Ishikawa (cell line): Measurements from ENCODE around the gene LIME1.

Source experiments
- CEBPB ChIP-seq: IDR thresholded peaks from 2 replicates; pipeline ENCODE4 v1.6.1; 2012
- CREB1 ChIP-seq: IDR thresholded peaks from 2 replicates; pipeline ENCODE4 v1.6.1; 2012; ENCODE audit warnings: low read depth
- EGR1 ChIP-seq: IDR thresholded peaks from 2 replicates; pipeline ENCODE4 v1.6.1; 2012
- EP300 ChIP-seq: IDR thresholded peaks from 2 replicates; pipeline ENCODE4 v1.6.1; 2012; ENCODE audit warnings: borderline replicate concordance
- FOXM1 ChIP-seq: IDR thresholded peaks from 2 replicates; pipeline ENCODE4 v1.6.1; 2012; ENCODE audit warnings: low read depth, borderline replicate concordance
- NFIC ChIP-seq: IDR thresholded peaks from 2 replicates; pipeline ENCODE4 v1.6.1; 2012
- RAD21 ChIP-seq: IDR thresholded peaks from 2 replicates; pipeline ENCODE4 v1.6.1; 2012; ENCODE audit warnings: low read depth
- TAF1 ChIP-seq: IDR thresholded peaks from 2 replicates; pipeline ENCODE4 v1.6.1; 2012; ENCODE audit warnings: low read depth, mild to moderate bottlenecking
- TCF12 ChIP-seq: IDR thresholded peaks from 2 replicates; pipeline ENCODE4 v1.6.1; 2012; ENCODE audit warnings: low read depth
- TEAD4 ChIP-seq: IDR thresholded peaks from 2 replicates; pipeline ENCODE4 v1.6.1; 2012
- YY1 ChIP-seq: IDR thresholded peaks from 2 replicates; pipeline ENCODE4 v1.6.1; 2012; ENCODE audit warnings: low read depth
- ZBTB7A ChIP-seq: IDR thresholded peaks from 2 replicates; pipeline ENCODE4 v1.6.1; 2012; ENCODE audit warnings: low read depth
- TF ChIP-seq, protein P1 (sequence below): IDR thresholded peaks from 2 replicates; pipeline ENCODE4 v1.6.1; 2012
- TF ChIP-seq, protein P2 (sequence below): IDR thresholded peaks from 2 replicates; pipeline ENCODE4 v1.6.1; 2012
- TF ChIP-seq, protein P3 (sequence below): IDR thresholded peaks from 2 replicates; pipeline ENCODE4 v1.6.1; 2012; ENCODE audit warnings: low read depth, mild to moderate bottlenecking

Gene LIME1

DNA sequence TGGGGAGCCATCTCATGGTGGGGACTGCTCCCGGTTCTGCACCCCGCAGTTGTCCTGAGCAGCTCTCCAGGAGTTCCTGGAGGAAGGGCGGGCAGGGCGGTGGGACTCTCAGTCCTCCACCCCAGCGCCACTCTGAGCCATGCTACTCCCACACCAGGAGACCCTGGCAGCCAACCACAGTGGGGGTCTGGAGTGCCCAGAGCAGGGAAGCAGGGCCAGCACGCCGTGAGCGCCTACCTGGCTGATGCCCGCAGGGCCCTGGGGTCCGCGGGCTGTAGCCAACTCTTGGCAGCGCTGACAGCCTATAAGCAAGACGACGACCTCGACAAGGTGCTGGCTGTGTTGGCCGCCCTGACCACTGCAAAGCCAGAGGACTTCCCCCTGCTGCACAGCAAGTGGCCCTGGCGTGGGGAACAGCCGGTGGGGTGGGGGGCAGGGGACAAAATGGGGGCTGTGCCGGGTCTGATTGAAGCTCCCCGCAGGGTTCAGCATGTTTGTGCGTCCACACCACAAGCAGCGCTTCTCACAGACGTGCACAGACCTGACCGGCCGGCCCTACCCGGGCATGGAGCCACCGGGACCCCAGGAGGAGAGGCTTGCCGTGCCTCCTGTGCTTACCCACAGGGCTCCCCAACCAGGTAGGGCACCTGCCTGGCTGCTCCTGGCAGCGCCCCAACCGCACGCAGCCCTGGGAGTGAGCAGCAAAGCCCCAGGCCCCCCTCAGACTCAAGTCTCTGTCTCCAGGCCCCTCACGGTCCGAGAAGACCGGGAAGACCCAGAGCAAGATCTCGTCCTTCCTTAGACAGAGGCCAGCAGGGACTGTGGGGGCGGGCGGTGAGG lies 41.7 kb upstream of the LIME1 start:
- no peak for TF ChIP-seq YY1
- TF ChIP-seq, protein P1, sequence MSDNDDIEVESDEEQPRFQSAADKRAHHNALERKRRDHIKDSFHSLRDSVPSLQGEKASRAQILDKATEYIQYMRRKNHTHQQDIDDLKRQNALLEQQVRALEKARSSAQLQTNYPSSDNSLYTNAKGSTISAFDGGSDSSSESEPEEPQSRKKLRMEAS: no peak
- TF ChIP-seq EGR1: no peak
- no peak for TF ChIP-seq RAD21
- no peak for TF ChIP-seq FOXM1
- no peak for TF ChIP-seq CEBPB
- TF ChIP-seq TCF12: no peak
- TF ChIP-seq, protein P2, sequence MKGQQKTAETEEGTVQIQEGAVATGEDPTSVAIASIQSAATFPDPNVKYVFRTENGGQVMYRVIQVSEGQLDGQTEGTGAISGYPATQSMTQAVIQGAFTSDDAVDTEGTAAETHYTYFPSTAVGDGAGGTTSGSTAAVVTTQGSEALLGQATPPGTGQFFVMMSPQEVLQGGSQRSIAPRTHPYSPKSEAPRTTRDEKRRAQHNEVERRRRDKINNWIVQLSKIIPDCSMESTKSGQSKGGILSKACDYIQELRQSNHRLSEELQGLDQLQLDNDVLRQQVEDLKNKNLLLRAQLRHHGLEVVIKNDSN: no peak
- TF ChIP-seq, protein P3, sequence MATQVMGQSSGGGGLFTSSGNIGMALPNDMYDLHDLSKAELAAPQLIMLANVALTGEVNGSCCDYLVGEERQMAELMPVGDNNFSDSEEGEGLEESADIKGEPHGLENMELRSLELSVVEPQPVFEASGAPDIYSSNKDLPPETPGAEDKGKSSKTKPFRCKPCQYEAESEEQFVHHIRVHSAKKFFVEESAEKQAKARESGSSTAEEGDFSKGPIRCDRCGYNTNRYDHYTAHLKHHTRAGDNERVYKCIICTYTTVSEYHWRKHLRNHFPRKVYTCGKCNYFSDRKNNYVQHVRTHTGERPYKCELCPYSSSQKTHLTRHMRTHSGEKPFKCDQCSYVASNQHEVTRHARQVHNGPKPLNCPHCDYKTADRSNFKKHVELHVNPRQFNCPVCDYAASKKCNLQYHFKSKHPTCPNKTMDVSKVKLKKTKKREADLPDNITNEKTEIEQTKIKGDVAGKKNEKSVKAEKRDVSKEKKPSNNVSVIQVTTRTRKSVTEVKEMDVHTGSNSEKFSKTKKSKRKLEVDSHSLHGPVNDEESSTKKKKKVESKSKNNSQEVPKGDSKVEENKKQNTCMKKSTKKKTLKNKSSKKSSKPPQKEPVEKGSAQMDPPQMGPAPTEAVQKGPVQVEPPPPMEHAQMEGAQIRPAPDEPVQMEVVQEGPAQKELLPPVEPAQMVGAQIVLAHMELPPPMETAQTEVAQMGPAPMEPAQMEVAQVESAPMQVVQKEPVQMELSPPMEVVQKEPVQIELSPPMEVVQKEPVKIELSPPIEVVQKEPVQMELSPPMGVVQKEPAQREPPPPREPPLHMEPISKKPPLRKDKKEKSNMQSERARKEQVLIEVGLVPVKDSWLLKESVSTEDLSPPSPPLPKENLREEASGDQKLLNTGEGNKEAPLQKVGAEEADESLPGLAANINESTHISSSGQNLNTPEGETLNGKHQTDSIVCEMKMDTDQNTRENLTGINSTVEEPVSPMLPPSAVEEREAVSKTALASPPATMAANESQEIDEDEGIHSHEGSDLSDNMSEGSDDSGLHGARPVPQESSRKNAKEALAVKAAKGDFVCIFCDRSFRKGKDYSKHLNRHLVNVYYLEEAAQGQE: no peak
- no peak for TF ChIP-seq EP300
- TF ChIP-seq CREB1: no peak
- TF ChIP-seq TAF1: no peak

DNA sequence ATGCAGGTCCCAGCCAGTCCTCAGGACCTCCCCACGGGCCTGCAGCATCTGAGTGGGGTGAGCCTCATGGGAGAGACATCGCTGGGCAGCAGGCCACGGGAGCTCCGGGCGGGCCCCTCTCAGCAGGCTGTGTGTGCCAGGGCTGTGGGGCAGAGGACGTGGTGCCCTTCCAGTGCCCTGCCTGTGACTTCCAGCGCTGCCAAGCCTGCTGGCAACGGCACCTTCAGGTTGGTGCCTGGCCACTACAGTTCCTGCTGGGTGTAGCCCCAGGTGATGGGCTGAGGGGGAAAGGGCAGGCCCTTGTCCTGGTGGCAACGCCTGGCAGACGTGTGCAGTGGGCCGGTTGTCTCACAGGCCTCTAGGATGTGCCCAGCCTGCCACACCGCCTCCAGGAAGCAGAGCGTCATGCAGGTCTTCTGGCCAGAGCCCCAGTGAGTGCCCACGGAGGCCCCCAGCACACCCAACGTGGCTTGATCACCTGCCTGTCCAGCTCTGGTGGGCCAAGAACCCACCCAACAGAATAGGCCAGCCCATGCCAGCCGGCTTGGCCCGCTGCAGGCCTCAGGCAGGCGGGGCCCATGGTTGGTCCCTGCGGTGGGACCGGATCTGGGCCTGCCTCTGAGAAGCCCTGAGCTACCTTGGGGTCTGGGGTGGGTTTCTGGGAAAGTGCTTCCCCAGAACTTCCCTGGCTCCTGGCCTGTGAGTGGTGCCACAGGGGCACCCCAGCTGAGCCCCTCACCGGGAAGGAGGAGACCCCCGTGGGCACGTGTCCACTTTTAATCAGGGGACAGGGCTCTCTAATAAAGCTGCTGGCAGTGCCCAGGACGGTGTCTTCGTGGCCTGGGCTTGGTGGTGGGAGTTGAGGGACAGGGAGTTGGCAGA lies 40.8 kb upstream of the LIME1 start:
- TF ChIP-seq, protein P1: no peak

DNA sequence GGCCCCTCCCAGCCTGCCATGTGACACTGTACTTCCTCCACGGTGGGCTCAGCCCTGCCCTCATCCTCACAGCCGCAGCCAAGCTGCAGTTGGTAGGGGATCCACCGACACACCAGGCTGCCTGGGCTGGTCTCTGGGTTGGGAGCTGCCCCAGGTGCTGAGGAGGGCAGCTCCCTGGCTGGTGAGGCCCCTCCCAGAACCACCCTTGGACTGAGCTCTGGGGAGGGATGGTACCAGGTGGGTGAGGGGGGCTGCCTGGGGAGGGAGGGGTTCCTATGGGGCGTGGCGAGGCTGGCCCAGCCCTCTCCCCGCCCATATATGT lies 40.2 kb upstream of the LIME1 start:
- TF ChIP-seq, protein P3: 0 out of 2 replicates have a peak, but pooled peaks have one; percentile 28
- TF ChIP-seq ZBTB7A: no peak

DNA sequence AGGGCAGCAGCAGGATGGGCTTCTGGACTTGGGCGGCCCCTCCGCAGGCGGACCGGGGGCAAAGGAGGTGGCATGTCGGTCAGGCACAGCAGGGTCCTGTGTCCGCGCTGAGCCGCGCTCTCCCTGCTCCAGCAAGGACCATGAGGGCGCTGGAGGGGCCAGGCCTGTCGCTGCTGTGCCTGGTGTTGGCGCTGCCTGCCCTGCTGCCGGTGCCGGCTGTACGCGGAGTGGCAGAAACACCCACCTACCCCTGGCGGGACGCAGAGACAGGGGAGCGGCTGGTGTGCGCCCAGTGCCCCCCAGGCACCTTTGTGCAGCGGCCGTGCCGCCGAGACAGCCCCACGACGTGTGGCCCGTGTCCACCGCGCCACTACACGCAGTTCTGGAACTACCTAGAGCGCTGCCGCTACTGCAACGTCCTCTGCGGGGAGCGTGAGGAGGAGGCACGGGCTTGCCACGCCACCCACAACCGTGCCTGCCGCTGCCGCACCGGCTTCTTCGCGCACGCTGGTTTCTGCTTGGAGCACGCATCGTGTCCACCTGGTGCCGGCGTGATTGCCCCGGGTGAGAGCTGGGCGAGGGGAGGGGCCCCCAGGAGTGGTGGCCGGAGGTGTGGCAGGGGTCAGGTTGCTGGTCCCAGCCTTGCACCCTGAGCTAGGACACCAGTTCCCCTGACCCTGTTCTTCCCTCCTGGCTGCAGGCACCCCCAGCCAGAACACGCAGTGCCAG lies 39.7 kb upstream of the LIME1 start, which contains the start of gene TNFRSF6B:
TNFRSF6B (plus strand) TSS at position 25 of the 729 bp plus-strand sequence; CDS start at position 141, 116 bp downstream.
- no peak for TF ChIP-seq YY1
- TF ChIP-seq CEBPB: no peak

DNA sequence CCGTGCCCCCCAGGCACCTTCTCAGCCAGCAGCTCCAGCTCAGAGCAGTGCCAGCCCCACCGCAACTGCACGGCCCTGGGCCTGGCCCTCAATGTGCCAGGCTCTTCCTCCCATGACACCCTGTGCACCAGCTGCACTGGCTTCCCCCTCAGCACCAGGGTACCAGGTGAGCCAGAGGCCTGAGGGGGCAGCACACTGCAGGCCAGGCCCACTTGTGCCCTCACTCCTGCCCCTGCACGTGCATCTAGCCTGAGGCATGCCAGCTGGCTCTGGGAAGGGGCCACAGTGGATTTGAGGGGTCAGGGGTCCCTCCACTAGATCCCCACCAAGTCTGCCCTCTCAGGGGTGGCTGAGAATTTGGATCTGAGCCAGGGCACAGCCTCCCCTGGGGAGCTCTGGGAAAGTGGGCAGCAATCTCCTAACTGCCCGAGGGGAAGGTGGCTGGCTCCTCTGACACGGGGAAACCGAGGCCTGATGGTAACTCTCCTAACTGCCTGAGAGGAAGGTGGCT lies 39.1 kb upstream of the LIME1 start:
- TF ChIP-seq EP300: no peak
- peak; percentile 39; the same call in 1 of the 2 replicates for TF ChIP-seq NFIC

DNA sequence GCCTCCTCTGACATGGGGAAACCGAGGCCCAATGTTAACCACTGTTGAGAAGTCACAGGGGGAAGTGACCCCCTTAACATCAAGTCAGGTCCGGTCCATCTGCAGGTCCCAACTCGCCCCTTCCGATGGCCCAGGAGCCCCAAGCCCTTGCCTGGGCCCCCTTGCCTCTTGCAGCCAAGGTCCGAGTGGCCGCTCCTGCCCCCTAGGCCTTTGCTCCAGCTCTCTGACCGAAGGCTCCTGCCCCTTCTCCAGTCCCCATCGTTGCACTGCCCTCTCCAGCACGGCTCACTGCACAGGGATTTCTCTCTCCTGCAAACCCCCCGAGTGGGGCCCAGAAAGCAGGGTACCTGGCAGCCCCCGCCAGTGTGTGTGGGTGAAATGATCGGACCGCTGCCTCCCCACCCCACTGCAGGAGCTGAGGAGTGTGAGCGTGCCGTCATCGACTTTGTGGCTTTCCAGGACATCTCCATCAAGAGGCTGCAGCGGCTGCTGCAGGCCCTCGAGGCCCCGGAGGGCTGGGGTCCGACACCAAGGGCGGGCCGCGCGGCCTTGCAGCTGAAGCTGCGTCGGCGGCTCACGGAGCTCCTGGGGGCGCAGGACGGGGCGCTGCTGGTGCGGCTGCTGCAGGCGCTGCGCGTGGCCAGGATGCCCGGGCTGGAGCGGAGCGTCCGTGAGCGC lies 38.5 kb upstream of the LIME1 start:
- TF ChIP-seq RAD21: no peak
- no peak for TF ChIP-seq NFIC
- TF ChIP-seq TCF12: no peak
- TF ChIP-seq, protein P1: no peak
- TF ChIP-seq CREB1: no peak
- TF ChIP-seq EGR1: no peak
- no peak for TF ChIP-seq TAF1
- TF ChIP-seq, protein P2: no peak
- TF ChIP-seq EP300: no peak
- TF ChIP-seq YY1: no peak
- TF ChIP-seq, protein P3: no peak
- TF ChIP-seq TEAD4: no peak
- no peak for TF ChIP-seq ZBTB7A
- TF ChIP-seq CEBPB: no peak
- no peak for TF ChIP-seq FOXM1
